Activated effector memory CD4-positive, alpha-beta T cell treated with Interleukin-2 at 50 U/mL for 16 hours (primary cell): ENCODE data around the gene HOXD8.

Source experiments
- DNase-seq: peaks from one replicate; pipeline ENCODE4 v3.0.0-alpha.2; 2020

The HOXD8 gene

GRCh38 chr2:176147800-176148496 is 18.4 kb downstream of the HOXD8 start:
- DNase-seq: no peak

- DNase-seq: no peak
Measured at GRCh38 chr2:176148751-176149421, 19.4 kb downstream of the HOXD8 start.

DNA sequence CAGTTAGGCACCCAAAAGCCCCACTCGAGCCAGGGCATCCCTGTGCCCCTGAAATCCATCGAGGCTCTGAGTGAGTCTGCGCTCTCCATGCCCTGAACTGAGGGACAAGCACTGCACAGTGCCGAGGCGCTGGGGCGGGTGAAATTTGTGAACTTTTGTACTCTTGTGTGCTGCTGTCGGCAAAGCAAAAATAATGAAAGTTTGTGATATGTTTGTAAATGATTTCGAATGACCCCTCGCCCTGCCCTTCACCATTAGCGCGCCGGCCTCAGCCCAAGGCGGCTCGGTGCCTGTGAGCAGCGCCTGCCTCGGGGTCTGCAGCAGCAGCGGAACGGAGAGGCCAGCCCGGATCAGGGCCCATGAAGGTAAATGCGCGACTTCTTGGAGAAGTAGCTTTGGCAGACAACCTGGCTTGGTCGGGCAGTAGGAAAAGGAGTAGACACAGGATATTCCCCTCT is 20.0 kb downstream of the HOXD8 start:
- DNase-seq: no peak

DNA sequence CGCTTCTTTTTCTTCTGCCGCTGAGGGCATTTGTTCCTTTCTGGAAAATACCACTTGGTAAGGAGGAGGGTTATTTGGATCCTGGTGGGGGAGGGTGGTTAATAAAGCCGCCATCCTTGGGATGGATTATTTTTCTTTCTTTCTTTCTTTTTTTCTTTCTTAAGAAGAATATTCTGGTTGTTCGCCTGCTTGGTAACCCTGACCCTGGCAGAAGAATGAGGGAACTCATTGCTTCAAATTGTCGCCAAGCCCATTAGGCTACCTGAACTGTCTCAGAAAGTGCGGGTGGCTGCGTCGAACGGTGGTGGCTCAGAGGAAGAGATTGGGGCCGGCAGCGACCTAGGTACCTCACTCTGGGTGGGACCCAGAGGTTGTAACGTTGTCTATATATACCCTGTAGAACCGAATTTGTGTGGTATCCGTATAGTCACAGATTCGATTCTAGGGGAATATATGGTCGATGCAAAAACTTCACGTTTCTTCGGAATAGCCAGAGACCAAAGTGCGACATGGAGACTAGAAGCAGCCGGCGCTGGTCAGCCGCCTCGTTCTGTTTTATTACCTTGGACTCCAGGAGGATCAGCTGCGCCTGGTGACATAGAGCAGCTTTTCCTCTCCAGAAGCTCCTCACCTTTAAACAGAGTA is 20.6 kb downstream of the HOXD8 start:
- no peak for DNase-seq

GRCh38 chr2:176150584-176151441 is 21.3 kb downstream of the HOXD8 start:
- DNase-seq: no peak

DNA sequence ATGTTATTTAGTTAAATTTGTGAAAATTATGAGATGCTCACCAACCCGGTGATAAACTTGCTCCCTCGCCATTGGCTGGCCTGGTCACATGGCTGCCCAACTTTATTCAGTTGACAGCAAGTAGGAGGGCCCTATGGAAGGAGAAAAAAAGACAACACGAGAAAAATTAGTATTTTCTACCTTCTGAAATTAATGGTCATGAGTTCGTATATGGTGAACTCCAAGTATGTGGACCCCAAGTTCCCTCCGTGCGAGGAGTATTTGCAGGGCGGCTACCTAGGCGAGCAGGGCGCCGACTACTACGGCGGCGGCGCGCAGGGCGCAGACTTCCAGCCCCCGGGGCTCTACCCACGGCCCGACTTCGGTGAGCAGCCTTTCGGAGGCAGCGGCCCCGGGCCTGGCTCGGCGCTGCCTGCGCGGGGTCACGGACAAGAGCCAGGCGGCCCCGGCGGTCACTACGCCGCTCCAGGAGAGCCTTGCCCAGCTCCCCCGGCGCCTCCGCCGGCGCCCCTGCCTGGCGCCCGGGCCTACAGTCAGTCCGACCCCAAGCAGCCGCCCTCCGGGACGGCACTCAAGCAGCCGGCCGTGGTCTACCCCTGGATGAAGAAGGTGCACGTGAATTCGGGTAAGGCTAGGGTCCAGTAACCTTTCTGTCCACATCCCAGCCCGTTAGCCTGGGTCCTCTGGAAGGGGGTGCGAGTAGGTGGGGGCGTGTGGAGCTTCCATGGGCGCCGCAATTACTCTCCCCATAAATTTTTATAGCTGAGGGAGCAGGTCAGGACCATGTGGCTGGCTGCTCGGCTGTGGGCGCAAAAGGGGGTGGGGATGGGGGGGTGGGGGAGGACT is 22.2 kb downstream of the HOXD8 start, which contains the start of gene HOXD4:
HOXD4 (plus strand) TSS at position 109 of the 846 bp plus-strand sequence; CDS start at position 193, 84 bp downstream.
- no peak for DNase-seq

- no peak for DNase-seq
Measured at GRCh38 chr2:176152350-176153181, 23.1 kb downstream of the HOXD8 start.

GRCh38 chr2:176154576-176155252 is 25.2 kb downstream of the HOXD8 start:
- no peak for DNase-seq

DNA sequence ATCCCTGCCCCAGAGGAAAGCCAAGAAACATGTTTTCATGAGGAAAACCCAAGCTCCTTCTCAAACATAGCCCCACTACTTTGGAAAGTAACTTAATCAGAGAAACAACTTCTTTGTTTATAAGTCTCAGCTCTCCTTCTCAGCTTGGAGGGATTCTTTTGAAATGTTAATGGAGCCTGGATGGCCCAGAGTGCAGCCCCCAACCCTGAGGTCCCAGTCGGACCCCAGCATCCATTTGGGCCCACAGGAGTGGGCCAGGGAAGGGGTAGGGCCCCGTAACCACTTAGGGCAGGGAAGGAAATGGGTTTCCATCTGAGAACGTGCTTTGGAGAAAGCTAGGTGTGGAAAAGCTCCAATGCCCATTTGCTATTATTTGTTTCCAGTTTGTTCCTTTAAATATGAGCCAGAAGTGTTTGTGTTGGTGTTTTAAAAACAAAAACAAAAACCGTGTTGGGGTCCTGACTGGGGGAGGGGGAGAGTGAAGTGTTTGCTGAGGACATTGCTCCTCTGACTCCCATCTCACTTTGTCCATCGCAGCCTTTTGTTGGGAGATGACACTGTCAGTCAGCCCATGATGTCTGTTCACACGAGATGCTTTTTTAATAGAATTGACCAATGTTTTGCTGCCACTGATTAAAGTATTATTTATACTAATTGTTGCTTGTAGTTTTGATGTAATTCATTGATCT is 26.0 kb downstream of the HOXD8 start:
- DNase-seq: no peak

- DNase-seq: no peak
Measured at GRCh38 chr2:176156301-176156806, 26.8 kb downstream of the HOXD8 start.

- no peak for DNase-seq
Measured at GRCh38 chr2:176156807-176157498, 27.4 kb downstream of the HOXD8 start, which contains the start of gene HOXD3. TSS of gene HOXD3 (plus strand) at chr2:176157307. CDS start at chr2:176169115, 11,808 bp downstream.

- no peak for DNase-seq
Measured at GRCh38 chr2:176157499-176158185, 28.1 kb downstream of the HOXD8 start.

- DNase-seq: no peak
Measured at GRCh38 chr2:176158186-176158591, 28.7 kb downstream of the HOXD8 start.

GRCh38 chr2:176158855-176159662 is 29.6 kb downstream of the HOXD8 start:
- no peak for DNase-seq

DNA sequence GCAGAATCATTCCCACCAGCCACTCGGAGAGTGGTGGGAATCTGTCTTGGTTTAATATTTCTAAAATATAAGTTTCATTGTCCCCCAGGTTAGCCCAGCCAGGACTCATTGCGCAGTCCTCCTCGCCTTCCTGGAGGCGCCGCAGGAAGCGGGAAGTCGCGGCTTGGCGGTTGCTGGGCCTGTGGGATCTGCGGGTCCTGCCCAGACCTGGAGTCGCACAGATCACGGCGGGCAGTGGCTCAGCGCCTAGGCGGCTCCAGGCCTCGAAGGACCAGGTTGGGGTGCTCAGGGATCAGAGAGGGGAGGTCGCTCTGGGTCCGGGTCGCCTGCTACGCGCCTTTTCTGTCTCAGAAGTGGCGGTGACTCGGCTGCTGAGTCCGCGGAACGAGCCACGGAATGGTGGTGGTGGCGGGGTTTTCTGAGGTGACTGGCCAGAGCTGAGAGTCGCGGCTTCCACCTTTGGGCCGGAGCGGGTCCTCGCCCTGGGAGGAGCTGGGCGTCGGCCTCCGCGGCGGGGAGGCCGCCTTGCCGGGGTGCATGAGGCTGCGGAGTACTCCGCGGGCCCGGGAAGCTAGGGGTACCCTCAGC is 30.3 kb downstream of the HOXD8 start:
- DNase-seq: no peak

DNA sequence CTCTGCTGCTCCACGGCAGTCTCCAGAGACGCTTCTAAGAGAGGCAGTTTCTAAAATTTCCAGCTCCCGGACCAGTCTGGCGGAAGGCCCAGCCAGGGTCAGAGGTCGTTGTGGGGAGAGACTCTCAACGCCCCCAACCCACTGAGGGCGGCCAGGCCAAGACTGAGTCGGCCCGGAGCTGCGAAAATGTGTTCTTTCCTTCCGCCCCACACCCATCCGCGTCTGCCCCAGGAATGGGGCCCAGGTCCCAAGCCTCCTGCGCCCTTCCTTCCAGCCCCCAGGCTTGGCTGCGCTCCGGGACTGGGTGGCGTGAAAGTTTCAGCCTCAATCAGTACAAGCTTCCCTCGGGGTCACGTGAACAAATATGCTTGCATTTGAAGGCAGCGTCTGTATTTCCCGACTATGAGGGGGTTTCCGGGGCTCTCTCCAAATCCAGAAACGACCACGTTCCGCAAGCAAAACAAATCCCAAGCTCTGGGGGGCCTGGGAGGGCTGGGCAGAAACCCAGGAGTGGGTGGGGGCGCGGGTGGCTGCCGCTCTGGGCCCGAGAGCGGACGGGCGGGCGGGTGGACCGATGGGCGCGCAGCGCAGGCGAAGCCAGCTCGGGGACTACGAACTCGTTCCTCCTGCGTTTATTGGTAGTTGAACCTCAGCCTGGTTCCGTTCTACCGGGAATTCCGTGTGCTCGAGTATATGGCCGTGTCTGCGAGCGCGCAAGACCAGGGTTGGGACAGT is 30.9 kb downstream of the HOXD8 start:
- no peak for DNase-seq
